HepG2 (cell line): ENCODE data around the gene GHRL. TPM values are rescaled to one million over a fixed set of nuclear protein-coding genes. Genes with fewer than 3 reads are reported as not detected.
A peak's percentile ranks its signal among the peaks of the same experiment; 100 is the strongest.

Experiments
- ATAC-seq: fragments of 200-7000 bp; cut with Tn5 transposase; 3 replicates; pipeline ENCODE4 v1.9.1; 2020; ENCODE audit warnings: mild to moderate bottlenecking, moderate library complexity
- BruUV-seq: library from RNA; stranded (reverse); fragments of 400-500 nt; replicated peaks from 2 replicates; lab custom pipeline; 2021; lab: Mats Ljungman, UMichigan
- CTCF ChIA-PET: fragments of 300-600 bp; formaldehyde crosslinking; extraction: SDS; loops from one replicate; lab custom pipeline; 2021; ENCODE audit warnings: low total read pairs, inconsistent platforms, low intra/inter-chr PET ratio; lab: Yijun Ruan, JAX
- POLR2A ChIA-PET: fragments of 350-600 bp; sonication (Branson Sonifier 250); formaldehyde crosslinking; loops from one replicate; lab custom pipeline; 2020; ENCODE audit warnings: antibody characterized with exemption, inconsistent platforms; lab: Yijun Ruan, JAX
- DNase-seq: peaks from one replicate; pipeline ENCODE4 v3.0.0-alpha.2; 2015; ENCODE audit warnings: low spot score
- FAIRE-seq: peaks from 3 replicates; lab custom pipeline; 2011; peaks lifted over from hg19 to GRCh38; lab: Jason Lieb, UNC
- H2AFZ ChIP-seq: one replicate; pipeline ENCODE4 v1.6.1; 2011; ENCODE audit warnings: low read length, inconsistent platforms
- H3K27ac ChIP-seq: fragments of 300-600 bp; 3 replicates; pipeline ENCODE4 v1.8.0; 2011; ENCODE audit warnings: mixed run types, mild to moderate bottlenecking, mixed read lengths, low read length, inconsistent platforms; ENCODE audit not compliant: insufficient read depth; ENCODE audit errors: extremely low read length
- H3K27me3 ChIP-seq, 2 experiments: fragments of 200-600 bp in 1 of 2; 2 replicates in 1 of 2; 3 replicates in 1 of 2; pipeline versions ENCODE4 v1.6.0 to v1.8.0; 2011; ENCODE audit warnings: low read length in 2 of 2, mild to moderate bottlenecking in 2 of 2, moderate library complexity in 2 of 2, inconsistent platforms in 1 of 2; ENCODE audit not compliant: insufficient read depth in 2 of 2, control insufficient read depth in 1 of 2
- H3K36me3 ChIP-seq, 2 experiments: fragments of 200-600 bp in 1 of 2; replicated peaks in 1 of 2; 2 replicates in 1 of 2; 3 replicates in 1 of 2; pipeline versions ENCODE4 v1.5.1 to v1.8.0; 2011; ENCODE audit warnings: low read length in 2 of 2, inconsistent platforms in 1 of 2; ENCODE audit not compliant: insufficient read depth in 2 of 2, control insufficient read depth in 1 of 2
- H3K4me1 ChIP-seq: 2 replicates; pipeline ENCODE4 v1.5.1; 2012; ENCODE audit warnings: low read length, inconsistent platforms; ENCODE audit not compliant: insufficient read depth
- H3K4me2 ChIP-seq: 2 replicates; pipeline ENCODE4 v1.6.0; 2011; ENCODE audit warnings: low read depth, low read length, inconsistent platforms
- H3K4me3 ChIP-seq, 3 experiments: fragments of 200-600 bp in 1 of 3; sonication (generic), shearing (Covaris generic) in 1 of 3; replicated peaks in 1 of 3; 2 replicates each; pipeline ENCODE4 v1.5.1; 2011 to 2016; ENCODE audit warnings: low read length in 3 of 3, inconsistent platforms in 2 of 3, low read depth in 2 of 3, mild to moderate bottlenecking in 2 of 3, control low read depth in 1 of 3, mixed read lengths in 1 of 3; ENCODE audit not compliant: insufficient read depth in 1 of 3
- H3K79me2 ChIP-seq: one replicate; pipeline ENCODE4 v1.6.1; 2011; ENCODE audit warnings: low read length, inconsistent platforms; ENCODE audit not compliant: insufficient read depth
- H3K9ac ChIP-seq: 2 replicates; pipeline ENCODE4 v1.6.0; 2011; ENCODE audit warnings: mild to moderate bottlenecking, low read depth, low read length, inconsistent platforms; ENCODE audit not compliant: insufficient read depth
- H3K9me3 ChIP-seq: 2 replicates; pipeline ENCODE4 v1.5.1; 2012; ENCODE audit warnings: mild to moderate bottlenecking, low read length
- H4K20me1 ChIP-seq: 2 replicates; pipeline ENCODE4 v1.6.0; 2011; ENCODE audit warnings: inconsistent platforms, mild to moderate bottlenecking, low read length, moderate library complexity; ENCODE audit not compliant: insufficient read depth
- CTCF ChIP-seq: sonication (generic); formaldehyde crosslinking; IDR thresholded peaks from 2 replicates; pipeline ENCODE4 v1.5.0; 2020; ENCODE audit warnings: mild to moderate bottlenecking, missing genetic modification reagents, moderate library complexity
- HDAC6 ChIP-seq: fragments of 200-600 bp; sonication (generic); IDR thresholded peaks from 2 replicates; pipeline ENCODE4 v1.7.0; 2017; ENCODE audit warnings: mild to moderate bottlenecking, antibody characterized with exemption, low read length, low read depth
- PBX3 ChIP-seq: sonication (generic); formaldehyde crosslinking; IDR thresholded peaks from 2 replicates; pipeline ENCODE4 v1.8.1; 2023; ENCODE audit warnings: missing genetic modification reagents, inconsistent platforms, borderline replicate concordance
- POLR2A ChIP-seq, 2 experiments: IDR thresholded peaks; 2 replicates each; pipeline ENCODE4 v1.6.1; 2011; ENCODE audit warnings: low read depth in 2 of 2, low read length in 2 of 2, mild to moderate bottlenecking in 1 of 2, moderate library complexity in 1 of 2; ENCODE audit not compliant: insufficient read depth in 1 of 2
- POLR2AphosphoS5 ChIP-seq: IDR thresholded peaks from 2 replicates; pipeline ENCODE4 v1.6.1; 2012; ENCODE audit warnings: low read depth, low read length
- POLR2G ChIP-seq: fragments of 200-400 bp; formaldehyde crosslinking; IDR thresholded peaks from 2 replicates; pipeline ENCODE4 v1.6.1; 2018; ENCODE audit warnings: mild to moderate bottlenecking, low read depth, low read length, moderate library complexity
- PRPF4 ChIP-seq: fragments of 200-400 bp; formaldehyde crosslinking; IDR thresholded peaks from 2 replicates; pipeline ENCODE4 v1.6.1; 2016; ENCODE audit warnings: low read length, low read depth; ENCODE audit not compliant: poor library complexity, severe bottlenecking
- RBM22 ChIP-seq: fragments of 200-400 bp; formaldehyde crosslinking; optimal IDR thresholded peaks from 2 replicates; pipeline ENCODE3; 2017; ENCODE audit warnings: mild to moderate bottlenecking, low read length, moderate library complexity
- THAP8 ChIP-seq: sonication (generic); formaldehyde crosslinking; IDR thresholded peaks from 2 replicates; pipeline ENCODE4 v1.5.1; 2020; ENCODE audit warnings: missing genetic modification reagents, mild to moderate bottlenecking, borderline replicate concordance
- ZNF562 ChIP-seq: sonication (generic); formaldehyde crosslinking; IDR thresholded peaks from 2 replicates; pipeline ENCODE4 v1.8.0; 2022; ENCODE audit warnings: missing genetic modification reagents, borderline replicate concordance
- ZNF629 ChIP-seq: sonication (generic); formaldehyde crosslinking; conservative IDR thresholded peaks from 2 replicates; pipeline ENCODE4 v1.5.0; 2020; ENCODE audit warnings: missing genetic modification reagents
- ZNF652 ChIP-seq: IDR thresholded peaks from 2 replicates; pipeline ENCODE4 v1.6.1; 2016; ENCODE audit warnings: low read depth, borderline replicate concordance
- WGBS: methylation state at CpG from one replicate; pipeline ENCODE4 v1.1.6; 2017; ENCODE audit warnings: low lambda C conversion rate; 5-methylcytosine and 5-hydroxymethylcytosine counted together
- in situ Hi-C: cut with HindIII; loops from 2 replicates; pipeline ENCODE4 v1.10.0; 2017; ENCODE audit warnings: low pct_unique_long_range_greater_than_20kb; ENCODE audit not compliant: extremely low pct_ligation_motif_present
- intact Hi-C: fragments of 100-400 bp; cut with micrococcal nuclease; formaldehyde crosslinking; loops from one replicate; pipeline ENCODE4 v1.10.0; 2022; ENCODE audit not compliant: unreplicated experiment
- polyA plus RNA-seq, 8 experiments: library from polyadenylated mRNA; depleted of rRNA in 3 of 8; stranded (reverse) in 7 of 8; unstranded in 1 of 8; fragments of >200 nt; fragmentation: Illumina TruSeq in 4 of 8; extraction: Trizol in 4 of 8; gene quantifications; 2 replicates each; pipeline versions ENCODE4 v1.2.1 to v1.2.3, GENCODE V29; 2011 to 2016; ENCODE audit warnings: low read depth in 4 of 8, missing spikeins in 1 of 8, mixed read lengths in 1 of 8; ENCODE audit not compliant: insufficient read depth in 1 of 8
- total RNA-seq, 5 experiments: library from RNA; depleted of rRNA; stranded (reverse); fragments of >200 nt; fragmentation: Illumina TruSeq; extraction: Trizol; gene quantifications; 2 replicates each; pipeline ENCODE4 v1.2.3, GENCODE V29; 2016; ENCODE audit warnings: low read depth in 1 of 5

GHRL gene
- total and polyA plus RNA-seq, 2 of the 13 experiments (the other 11 are each of a cell fraction or from before 2014, with no cell fraction given), result 0.09 TPM; not detected in 1

- in situ Hi-C loops, result no loop called here
- H3K9me3 ChIP-seq, result no peaks in the 10 kb centered on the region
- TF ChIP-seq POLR2G (0 out of 2 replicates have a peak, but pooled peaks have one; percentile 41), PBX3 (no peak), PRPF4 (no peak), POLR2A (IDR thresholded peaks at IDR 0.05; ENCODE audit: insufficient read depth in 1 of 2, low read depth in 2 of 2, low read length in 2 of 2) (peak in 1 of 2 experiments; percentile 53; a peak in 3 of 4 replicates), RBM22 (peak; percentile 14)
- no peak overlapping the region for H3K27ac ChIP-seq
- no peak overlapping the region for H3K4me3 ChIP-seq
- no peak overlapping the region for H3K4me2 ChIP-seq
- ATAC-seq (peak; percentile 2; the same call in 2 of the 3 replicates), FAIRE-seq (no peak), DNase-seq (no peak)
- intact Hi-C loops, result no loop called here
- peaks cover 10% of the 10 kb centered on the region for H4K20me1 ChIP-seq
- no peak overlapping the region for H3K9ac ChIP-seq
- no peaks in the 10 kb centered on the region for H3K4me1 ChIP-seq
- H3K79me2 ChIP-seq, result no peaks in the 10 kb centered on the region
- H3K36me3 ChIP-seq, result peaks cover 49 to 93% of the 10 kb centered on the region in 2 experiments
- BruUV-seq, result no TSS peak
- ChIA-PET POLR2A (interaction anchor here (1.1 kb wide), 1 partner anchor 14 kb away, joined by 3 read pairs; no protein-coding TSS in a partner anchor), CTCF (no interaction called here)
- WGBS, result 95% methylated on average over 8 of the region's 8 CpGs
- no peak overlapping the region for H2AFZ ChIP-seq
- H3K27me3 ChIP-seq, result no peaks in the 10 kb centered on the region
Observed at GRCh38 chr3:10304905-10305304, 12.2 kb upstream of the GHRL start.

GRCh38 chr3:10303785-10304184 is 11.0 kb upstream of the GHRL start:
- H3K27ac ChIP-seq, result no peak overlapping the region
- H2AFZ ChIP-seq, result no peak overlapping the region
- H3K27me3 ChIP-seq, result no peaks in the 10 kb centered on the region
- H3K36me3 ChIP-seq, result peaks cover 43 to 87% of the 10 kb centered on the region in 2 experiments
- no TSS peak for BruUV-seq
- WGBS, result 97% methylated on average over 8 of the region's 8 CpGs
- no peaks in the 10 kb centered on the region for H3K4me1 ChIP-seq
- peaks cover 10% of the 10 kb centered on the region for H4K20me1 ChIP-seq
- in situ Hi-C loops, result no loop called here
- no peaks in the 10 kb centered on the region for H3K79me2 ChIP-seq
- H3K4me3 ChIP-seq, result no peak overlapping the region
- H3K4me2 ChIP-seq, result no peak overlapping the region
- CTCF ChIA-PET, result no interaction called here
- no peaks in the 10 kb centered on the region for H3K9me3 ChIP-seq
- POLR2A ChIA-PET, result interaction anchor here (0.7 to 1.1 kb wide), 2 partner anchors 11 to 15 kb away, joined by 3 read pairs; no protein-coding TSS in a partner anchor
- H3K9ac ChIP-seq, result no peak overlapping the region
- ATAC-seq (peak; percentile 9), FAIRE-seq (no peak), DNase-seq (no peak)
- intact Hi-C loops, result no loop called here
- no peak for TF ChIP-seq THAP8 (CRISPR knock-in tag)
- peak; percentile 24; the same call in 1 of the 2 replicates for TF ChIP-seq POLR2AphosphoS5
- peak in 1 of 2 experiments; percentile 35; a peak in 2 of 4 replicates for TF ChIP-seq POLR2A (IDR thresholded peaks at IDR 0.05; ENCODE audit: insufficient read depth in 1 of 2, low read depth in 2 of 2, low read length in 2 of 2)
- TF ChIP-seq CTCF (CRISPR knock-in tag), result peak; percentile 21; the same call in 1 of the 2 replicates
- TF ChIP-seq ZNF629 (CRISPR knock-in tag), result 0 out of 2 replicates have a peak, but pooled peaks have one; percentile 22
- TF ChIP-seq ZNF652 (CRISPR knock-in tag), result no peak
- no peak for TF ChIP-seq ZNF562 (CRISPR knock-in tag)
- TF ChIP-seq HDAC6, result no peak
